ENCODE measurements around the gene SLC25A10. TPM values are rescaled to one million over a fixed set of nuclear protein-coding genes. Genes with fewer than 3 reads are reported as not detected.

The SLC25A10 gene
- total and polyA plus RNA-seq, 2 of the 8 experiments (the other 6 are each of a cell fraction or from before 2014, with no cell fraction given), result 22.2 to 43.0 TPM

DNA sequence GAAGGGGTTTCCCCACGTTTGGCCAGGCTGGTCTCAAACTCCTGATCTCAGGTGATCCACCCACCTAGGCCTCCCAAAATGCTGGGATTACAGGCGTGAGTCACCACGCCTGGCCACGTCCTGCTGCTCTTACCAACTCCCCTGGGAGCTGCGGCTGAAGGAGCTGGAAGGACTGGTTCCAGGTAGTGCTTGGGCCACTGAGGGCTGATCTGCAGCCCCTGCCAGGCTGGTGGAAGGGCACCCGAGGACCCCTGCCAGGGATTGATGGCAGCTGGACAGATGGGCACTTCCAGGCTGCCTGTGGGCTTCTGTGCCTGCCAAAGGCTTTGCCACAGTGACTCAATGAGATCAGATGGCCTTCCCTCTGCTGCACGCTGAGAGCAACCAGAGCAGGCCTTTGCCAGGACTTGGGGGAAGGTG, 48.0 kb upstream of the SLC25A10 start:
- H3K4me2 ChIP-seq (ENCODE audit: insufficient read depth in 1 of 2, low read depth in 2 of 2, low read length in 2 of 2), result no peak overlapping the region
- CTCF ChIA-PET (ENCODE audit: partially characterized antibody), result interaction anchor here (1.4 to 2.0 kb wide), 2 partner anchors 17 to 49 kb away, joined by 3 to 9 read pairs; no protein-coding TSS in a partner anchor
- no peak overlapping the region; the same call in 1 of the 2 replicates for H2BK15ac ChIP-seq (ENCODE audit: low read length)

More for the DNA sequence above, 48.0 kb upstream of the SLC25A10 start:
- Histone ChIP-seq H2BK5ac (ENCODE audit: low read depth, low read length) (no peak overlapping the region), H3K9me3 (ENCODE audit: insufficient read depth in 2 of 2, low read depth in 1 of 2, low read length in 1 of 2) (no peaks in the 10 kb centered on the region), H2AFZ (ENCODE audit: low read length) (no peak overlapping the region), H3K23ac (ENCODE audit: insufficient read length) (no peak overlapping the region), H4K20me1 (replicated peaks in 1 of 2; ENCODE audit: control insufficient read depth in 1 of 2, insufficient read depth in 2 of 2, low read length in 2 of 2) (peaks cover 3 to 5% of the 10 kb centered on the region in 2 experiments), H3K79me1 (ENCODE audit: low read depth, low read length) (peaks cover 8% of the 10 kb centered on the region), H3K14ac (ENCODE audit: insufficient read length) (no peak overlapping the region), H2AK5ac (ENCODE audit: low read depth, low read length) (no peak overlapping the region), H4K91ac (replicated peaks; ENCODE audit: insufficient read length, low read length) (no peak overlapping the region), H3K4ac (replicated peaks; ENCODE audit: insufficient read length, low read depth, low read length) (peak overlapping the region; percentile 85), H3K36me3 (ENCODE audit: control insufficient read depth in 2 of 4, insufficient read depth in 4 of 4, low read length in 3 of 4) (peaks cover 0 to 13% (median 5%) of the 10 kb centered on the region in 4 experiments; a peak in 3 of 8 replicates), H2BK120ac (replicated peaks; ENCODE audit: low read depth, low read length) (no peak overlapping the region), H4K8ac (ENCODE audit: extremely low read depth, insufficient read depth, low read length) (no peak overlapping the region), H4K5ac (ENCODE audit: insufficient read length, low read depth, low read length) (no peak overlapping the region), H3K27me3 (replicated peaks in 1 of 4; ENCODE audit: control insufficient read depth in 3 of 4, extremely low read depth in 1 of 4, insufficient read depth in 3 of 4, low read length in 3 of 4) (no peaks in the 10 kb centered on the region), H3K79me2 (ENCODE audit: control insufficient read depth in 1 of 2, insufficient read depth in 2 of 2, low read length in 2 of 2) (peaks cover 0 to 18% of the 10 kb centered on the region in 2 experiments; a peak in 2 of 4 replicates), H3K27ac (ENCODE audit: low read depth, low read length) (no peak overlapping the region; the same call in 1 of the 2 replicates), H3K4me1 (replicated peaks in 1 of 4; ENCODE audit: control insufficient read depth in 3 of 4, insufficient read depth in 4 of 4, low read length in 3 of 4) (peaks cover 3 to 11% (median 8%) of the 10 kb centered on the region in 4 experiments), H3K18ac (ENCODE audit: extremely low read depth, low read length) (no peak overlapping the region), H3K23me2 (ENCODE audit: low read depth, low read length) (peaks cover 4% of the 10 kb centered on the region; the same call in 1 of the 2 replicates), H2BK12ac (ENCODE audit: low read depth, low read length) (no peak overlapping the region), H3K4me3 (ENCODE audit: extremely low read depth in 1 of 4, insufficient read depth in 2 of 4, low read depth in 3 of 4, low read length in 4 of 4) (no peak overlapping the region), H3K9ac (replicated peaks in 1 of 4; ENCODE audit: extremely low read depth in 1 of 4, low read depth in 3 of 4, low read length in 3 of 4) (no peak overlapping the region; a peak in 1 of 7 replicates), H2BK20ac (ENCODE audit: low read length) (no peak overlapping the region), H3K56ac (replicated peaks; ENCODE audit: insufficient read length, low read depth, low read length) (no peak overlapping the region)
- no peak for FAIRE-seq
- DNase-seq (ENCODE audit: low read depth in 1 of 2, low spot score in 2 of 2), result no peak
- TF ChIP-seq YY1 (IDR thresholded peaks at IDR 0.05; ENCODE audit: low read depth, low read length) (no peak), RNF2 (IDR thresholded peaks at IDR 0.05; ENCODE audit: borderline replicate concordance, low read depth, low read length, missing control alignments, poor library complexity, severe bottlenecking) (no peak), CHD2 (IDR thresholded peaks at IDR 0.05; ENCODE audit: low read length) (no peak), RAD21 (IDR thresholded peaks at IDR 0.05 in 1 of 2, conservative IDR thresholded peaks at IDR 0.05 in 1 of 2; ENCODE audit: low read depth in 2 of 2, low read length in 2 of 2) (no peak), CREB1 (IDR thresholded peaks at IDR 0.05) (no peak), TAF1 (IDR thresholded peaks at IDR 0.05; ENCODE audit: low read depth, low read length) (no peak), HDAC2 (IDR thresholded peaks at IDR 0.05; ENCODE audit: borderline replicate concordance in 1 of 2, low read depth in 2 of 2, low read length in 2 of 2) (no peak), ZNF274 (IDR thresholded peaks at IDR 0.05; ENCODE audit: borderline replicate concordance, extremely low read depth, low read length) (no peak), JUND (IDR thresholded peaks at IDR 0.05; ENCODE audit: low read length) (no peak), FOSL1 (IDR thresholded peaks at IDR 0.05; ENCODE audit: insufficient read depth, low read depth, low read length) (no peak)
- 92% methylated on average over 7 of the region's 7 CpGs; no CpG with 5 or more reads in 1 of the 2 experiments for WGBS, 2 experiments (ENCODE audit: extremely low coverage in 1 of 2, insufficient coverage in 1 of 2, insufficient read length in 1 of 2, insufficient replicate concordance in 2 of 2, low coverage in 1 of 2, low lambda C conversion rate in 2 of 2, missing lambda C conversion rate in 1 of 2)
- POLR2A ChIA-PET (ENCODE audit: partially characterized antibody), result interaction anchor here (1.0 to 4.4 kb wide), 5 partner anchors 11 to 39 kb away, joined by 3 to 23 read pairs (median 9); partner anchors contain the start of genes ARL16, HGS and MRPL12

Measured in H1 (cell line).